HS-5 (cell line): ENCODE measurements around the gene ADCK2.
A peak's percentile ranks its signal among the peaks of the same experiment; 100 is the strongest.
"Not testable (repeated sequence)": the region's sequence is repeated elsewhere in the genome, so short reads cannot be mapped to it uniquely, and the experiment has no call there.

Experiments
- DNase-seq: peaks from one replicate; pipeline ENCODE4 v3.0.0-alpha.2; 2012; ENCODE audit warnings: low read depth

The ADCK2 gene

GRCh38 chr7:140672382-140673062, at the start of gene ADCK2:
Gene ADCK2 (plus strand): TSS chr7:140672945. CDS start chr7:140673331, 386 bp downstream.
- no peak for DNase-seq

- DNase-seq = no peak
These were observed 48.8 kb upstream of the ADCK2 start for GRCh38 chr7:140623980-140624379.

- DNase-seq = no peak
These were observed 48.2 kb upstream of the ADCK2 start for GRCh38 chr7:140624392-140625191.

- DNase-seq = not testable (repeated sequence)
These were observed 47.6 kb upstream of the ADCK2 start for GRCh38 chr7:140625192-140625558.

- DNase-seq = peak; percentile 90
These were observed 46.6 kb upstream of the ADCK2 start for GRCh38 chr7:140625908-140626868.

- no peak for DNase-seq
These were observed 41.7 kb upstream of the ADCK2 start for GRCh38 chr7:140631021-140631420.

- DNase-seq = no peak
These were observed 41.1 kb upstream of the ADCK2 start for GRCh38 chr7:140631602-140632001.

- no peak for DNase-seq
These were observed 37.4 kb upstream of the ADCK2 start for GRCh38 chr7:140635345-140635744.

- no peak for DNase-seq
These were observed 36.9 kb upstream of the ADCK2 start for GRCh38 chr7:140635816-140636215.

GRCh38 chr7:140637400-140637799, 35.3 kb upstream of the ADCK2 start:
- no peak for DNase-seq

GRCh38 chr7:140638173-140638791, 34.5 kb upstream of the ADCK2 start:
- no peak for DNase-seq

GRCh38 chr7:140639366-140640053, 33.2 kb upstream of the ADCK2 start:
- DNase-seq = no peak

- no peak for DNase-seq
These were observed 32.6 kb upstream of the ADCK2 start for GRCh38 chr7:140640060-140640637.

GRCh38 chr7:140640727-140641523, 31.8 kb upstream of the ADCK2 start, which contains the start of gene DENND2A:
Gene DENND2A (minus strand): TSS chr7:140640813. CDS start chr7:140602397, 38,416 bp downstream.
- no peak for DNase-seq

GRCh38 chr7:140641524-140642195, 31.1 kb upstream of the ADCK2 start:
- no peak for DNase-seq

- DNase-seq = no peak
These were observed 29.3 kb upstream of the ADCK2 start for GRCh38 chr7:140643416-140643815.

GRCh38 chr7:140644761-140645160, 28.0 kb upstream of the ADCK2 start:
- DNase-seq = not testable (repeated sequence)

- DNase-seq = no peak
These were observed 27.4 kb upstream of the ADCK2 start for GRCh38 chr7:140645166-140645900.
